B cell (primary cell): ENCODE measurements around the gene CD274. TPM values are rescaled to one million over a fixed set of nuclear protein-coding genes. Genes with fewer than 3 reads are reported as not detected.

Experiments
- ATAC-seq: fragments of 200-7000 bp; cut with Tn5 transposase; one replicate; pipeline ENCODE4 v1.10.0; 2021; ENCODE audit warnings: low read depth, mild to moderate bottlenecking, moderate number of reproducible peaks, moderate library complexity
- CTCF ChIA-PET: fragments of 350-600 bp; sonication (Branson Sonifier 250); formaldehyde crosslinking; loops from one replicate; lab custom pipeline; 2021; ENCODE audit warnings: antibody characterized with exemption, inconsistent platforms; lab: Charles Lee
- POLR2A ChIA-PET: fragments of 350-600 bp; sonication (Branson Sonifier 250); formaldehyde crosslinking; loops from one replicate; lab custom pipeline; 2021; ENCODE audit warnings: antibody characterized with exemption; lab: Charles Lee
- DNase-seq: peaks from one replicate; pipeline ENCODE4 v3.0.0; 2013
- H2AFZ ChIP-seq: 2 replicates; pipeline ENCODE4 v1.6.1; 2012; ENCODE audit warnings: mild to moderate bottlenecking, low read depth, low read length; ENCODE audit not compliant: insufficient read depth, poor library complexity, severe bottlenecking
- H3K27ac ChIP-seq, 2 donors: 1 replicate in 1 of 2; 2 replicates in 1 of 2; pipeline ENCODE4 v1.5.1; 2012 to 2013; ENCODE audit warnings: low read length in 2 of 2, mild to moderate bottlenecking in 2 of 2, moderate library complexity in 1 of 2
- H3K27me3 ChIP-seq, 4 experiments: fragments of 200-600 bp in 1 of 4; sonication (generic) in 1 of 4; replicated peaks in 1 of 4; 1 replicate in 2 of 4; 2 replicates in 2 of 4; pipeline versions ENCODE4 v1.6.1 to v1.7.0; 2013 to 2016; ENCODE audit warnings: low read length in 3 of 4, mild to moderate bottlenecking in 2 of 4, mixed read lengths in 1 of 4, moderate library complexity in 1 of 4; ENCODE audit not compliant: insufficient read depth in 4 of 4, control insufficient read depth in 3 of 4; ENCODE audit errors: control extremely low read depth in 1 of 4
- H3K36me3 ChIP-seq, 2 experiments: replicated peaks in 1 of 2; 1 replicate in 1 of 2; 2 replicates in 1 of 2; pipeline versions ENCODE4 v1.6.1 to v1.7.1; 2013; ENCODE audit warnings: low read length in 1 of 2; ENCODE audit not compliant: insufficient read depth in 2 of 2, control insufficient read depth in 1 of 2; ENCODE audit errors: control extremely low read depth in 1 of 2, extremely low read depth in 1 of 2
- H3K4me1 ChIP-seq, 2 donors: fragments of 200-600 bp in 1 of 2; sonication (generic) in 1 of 2; 1 replicate in 1 of 2; 2 replicates in 1 of 2; pipeline versions ENCODE4 v1.5.1 to v1.6.1; 2013 to 2017; ENCODE audit warnings: low read length in 2 of 2; ENCODE audit not compliant: control insufficient read depth in 2 of 2, insufficient read depth in 2 of 2
- H3K4me2 ChIP-seq: replicated peaks from 2 replicates; pipeline ENCODE3; 2012; ENCODE audit warnings: mild to moderate bottlenecking, low read depth, low read length; ENCODE audit not compliant: poor library complexity, severe bottlenecking
- H3K4me3 ChIP-seq, 5 experiments: fragments of 200-600 bp in 1 of 5; sonication (generic) in 1 of 5; 1 replicate in 3 of 5; 2 replicates in 2 of 5; pipeline versions ENCODE4 v1.5.1 to v1.7.0; 2011 to 2016; ENCODE audit warnings: low read length in 4 of 5, mild to moderate bottlenecking in 4 of 5, low read depth in 2 of 5, control low read depth in 1 of 5, moderate library complexity in 1 of 5; ENCODE audit not compliant: insufficient read depth in 1 of 5; ENCODE audit errors: control extremely low read depth in 1 of 5, extremely low read depth in 1 of 5
- H3K79me2 ChIP-seq: fragments of 200-600 bp; sonication (generic); one replicate; pipeline ENCODE4 v1.6.0; 2016; ENCODE audit warnings: low read length; ENCODE audit not compliant: control insufficient read depth, insufficient read depth
- H3K9ac ChIP-seq: fragments of 200-600 bp; sonication (generic); 2 replicates; pipeline ENCODE4 v1.6.1; 2017; ENCODE audit warnings: mild to moderate bottlenecking, low read length, moderate library complexity
- H3K9me3 ChIP-seq, 3 donors: one replicate each; pipeline versions ENCODE4 v1.6.1 to v1.7.1; 2013; ENCODE audit warnings: low read length in 2 of 3; ENCODE audit not compliant: control insufficient read depth in 2 of 3, insufficient read depth in 1 of 3; ENCODE audit errors: control extremely low read depth in 1 of 3
- H4K20me1 ChIP-seq: 2 replicates; pipeline ENCODE4 v1.6.0; 2012; ENCODE audit warnings: mild to moderate bottlenecking, low read length; ENCODE audit not compliant: insufficient read depth, control insufficient read depth, poor library complexity, severe bottlenecking
- H3K27ac Mint-ChIP-seq: one replicate; pipeline ENCODE4 v1.8.0; 2021; ENCODE audit warnings: mixed read lengths
- H3K27me3 Mint-ChIP-seq: one replicate; pipeline ENCODE4 v1.8.0; 2021; ENCODE audit warnings: mixed read lengths
- H3K4me1 Mint-ChIP-seq: one replicate; pipeline ENCODE4 v1.8.0; 2021; ENCODE audit warnings: mixed read lengths
- H3K4me3 Mint-ChIP-seq: one replicate; pipeline ENCODE4 v1.8.0; 2021; ENCODE audit warnings: mixed read lengths
- H3K9me3 Mint-ChIP-seq: one replicate; pipeline ENCODE4 v1.8.0; 2022; ENCODE audit warnings: mixed read lengths; ENCODE audit not compliant: insufficient read depth
- CTCF ChIP-seq: fragments of 200-600 bp; IDR thresholded peaks from one replicate; pipeline ENCODE4 v1.8.0; 2022; ENCODE audit warnings: antibody characterized with exemption, mild to moderate bottlenecking
- EZH2 ChIP-seq: IDR thresholded peaks from 2 replicates; pipeline ENCODE4 v1.6.1; 2012; ENCODE audit warnings: borderline replicate concordance, low read depth, mild to moderate bottlenecking, moderate library complexity, low read length; ENCODE audit not compliant: insufficient read depth, poor library complexity, severe bottlenecking
- WGBS: methylation state at CpG from one replicate; pipeline ENCODE4 v1.1.5; 2013; ENCODE audit warnings: missing lambda C conversion rate; ENCODE audit not compliant: insufficient coverage; 5-methylcytosine and 5-hydroxymethylcytosine counted together
- intact Hi-C: fragments of 100-400 bp; cut with micrococcal nuclease; formaldehyde crosslinking; loops from one replicate; pipeline ENCODE4 v1.10.0; 2022
- polyA plus RNA-seq: library from polyadenylated mRNA; depleted of rRNA; stranded (reverse); fragments of >200 nt; gene quantifications from 2 replicates; pipeline ENCODE4 v1.2.3, GENCODE V29; 2012
- total RNA-seq, 2 donors: library from RNA; stranded (reverse); fragments of 120-200 nt in 1 of 2; gene quantifications; 1 replicate in 1 of 2; 2 replicates in 1 of 2; pipeline versions ENCODE4 v1.2.3 to v1.2.4, GENCODE V29; 2013 to 2022

CD274 gene
- total and polyA plus RNA-seq, 2 donors (not counting 1 experiment from before 2014, with no cell fraction given) = 1.4 to 7.0 TPM

- peaks cover 43% of the 10 kb centered on the region for H3K4me1 Mint-ChIP-seq
- POLR2A ChIA-PET = no interaction called here
- CTCF ChIA-PET = interaction anchor here (1.1 to 1.3 kb wide), 3 partner anchors 12 to 79 kb away, joined by 3 to 4 read pairs (median 3); no protein-coding TSS in a partner anchor
Observed at GRCh38 chr9:5511476-5511875, 61.1 kb downstream of the CD274 start.

More at GRCh38 chr9:5511476-5511875, 61.1 kb downstream of the CD274 start:
- Histone ChIP-seq H3K27ac (no peak overlapping the region), H2AFZ (no peak overlapping the region), H3K36me3 (no peaks in the 10 kb centered on the region), H3K4me2 (no peak overlapping the region), H3K4me1 (peaks cover 20 to 33% of the 10 kb centered on the region in 2 donors), H3K9ac (no peak overlapping the region), H3K27me3 (peaks cover 0 to 2% (median 0%) of the 10 kb centered on the region in 4 experiments), H4K20me1 (no peaks in the 10 kb centered on the region), H3K4me3 (no peak overlapping the region), H3K79me2 (no peaks in the 10 kb centered on the region), H3K9me3 (no peaks in the 10 kb centered on the region)
- no peak overlapping the region for H3K27ac Mint-ChIP-seq
- no peak for DNase-seq
- H3K4me3 Mint-ChIP-seq = peak overlapping the region; percentile 4
- TF ChIP-seq EZH2 (no peak), CTCF (no peak)
- no peaks in the 10 kb centered on the region for H3K27me3 Mint-ChIP-seq
- WGBS = 100% methylated on average over 1 of the region's 1 CpG
- ATAC-seq = no peak
- no peaks in the 10 kb centered on the region for H3K9me3 Mint-ChIP-seq
- intact Hi-C loops = loop anchor here (5.0 kb wide), 2 partner anchors 59 to 81 kb away; partner anchors contain the start of gene CD274
